Measurements from ENCODE around the gene TMEM270. TPM values are rescaled to one million over a fixed set of nuclear protein-coding genes. Genes with fewer than 3 reads are reported as not detected.

TMEM270 gene
- total and polyA plus RNA-seq, 3 donors from 2014 or later: 37.3 to 113 (median 70.1) TPM

DNA sequence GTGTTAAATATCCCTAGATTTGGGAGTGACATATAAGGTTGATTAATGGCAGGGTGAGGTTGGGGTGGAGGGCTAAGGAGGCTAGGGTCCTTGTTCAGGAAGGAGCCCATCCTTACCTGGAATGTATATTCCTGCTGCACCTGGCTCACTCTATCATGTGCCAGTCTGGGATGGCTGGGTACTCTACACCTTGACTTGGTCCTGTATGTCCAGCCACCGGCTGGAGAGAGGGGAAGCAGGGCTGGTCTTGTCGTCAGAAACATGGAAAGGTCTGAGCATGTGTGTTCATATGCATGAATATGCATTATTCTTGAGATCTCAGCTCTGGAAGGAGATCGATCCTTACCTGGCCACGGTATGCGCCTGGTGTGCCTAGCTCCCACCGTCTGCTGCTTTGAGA is 33.2 kb downstream of the TMEM270 start:
- TF ChIP-seq, protein P1, sequence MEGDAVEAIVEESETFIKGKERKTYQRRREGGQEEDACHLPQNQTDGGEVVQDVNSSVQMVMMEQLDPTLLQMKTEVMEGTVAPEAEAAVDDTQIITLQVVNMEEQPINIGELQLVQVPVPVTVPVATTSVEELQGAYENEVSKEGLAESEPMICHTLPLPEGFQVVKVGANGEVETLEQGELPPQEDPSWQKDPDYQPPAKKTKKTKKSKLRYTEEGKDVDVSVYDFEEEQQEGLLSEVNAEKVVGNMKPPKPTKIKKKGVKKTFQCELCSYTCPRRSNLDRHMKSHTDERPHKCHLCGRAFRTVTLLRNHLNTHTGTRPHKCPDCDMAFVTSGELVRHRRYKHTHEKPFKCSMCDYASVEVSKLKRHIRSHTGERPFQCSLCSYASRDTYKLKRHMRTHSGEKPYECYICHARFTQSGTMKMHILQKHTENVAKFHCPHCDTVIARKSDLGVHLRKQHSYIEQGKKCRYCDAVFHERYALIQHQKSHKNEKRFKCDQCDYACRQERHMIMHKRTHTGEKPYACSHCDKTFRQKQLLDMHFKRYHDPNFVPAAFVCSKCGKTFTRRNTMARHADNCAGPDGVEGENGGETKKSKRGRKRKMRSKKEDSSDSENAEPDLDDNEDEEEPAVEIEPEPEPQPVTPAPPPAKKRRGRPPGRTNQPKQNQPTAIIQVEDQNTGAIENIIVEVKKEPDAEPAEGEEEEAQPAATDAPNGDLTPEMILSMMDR (IDR thresholded peaks at IDR 0.05): no peak
- TF ChIP-seq POLR2A (IDR thresholded peaks at IDR 0.05): no peak
- Histone ChIP-seq H3K27me3 (no peaks in the 10 kb centered on the region), H3K4me3 (no peak overlapping the region), H3K36me3 (ENCODE audit: low read depth, missing control alignments) (no peaks in the 10 kb centered on the region), H3K9me3 (no peaks in the 10 kb centered on the region), H3K4me1 (peaks cover 13% of the 10 kb centered on the region), H3K27ac (no peak overlapping the region)
- intact Hi-C loops (cut with DNase I; ENCODE audit: low total_unique reads): loop anchor here (5.0 kb wide), 1 partner anchor 133 kb away; the partner anchor contains the start of gene ELN
- no peak for DNase-seq
- WGBS, 2 donors: 76 to 95% methylated on average over 6 of the region's 6 CpGs

DNA sequence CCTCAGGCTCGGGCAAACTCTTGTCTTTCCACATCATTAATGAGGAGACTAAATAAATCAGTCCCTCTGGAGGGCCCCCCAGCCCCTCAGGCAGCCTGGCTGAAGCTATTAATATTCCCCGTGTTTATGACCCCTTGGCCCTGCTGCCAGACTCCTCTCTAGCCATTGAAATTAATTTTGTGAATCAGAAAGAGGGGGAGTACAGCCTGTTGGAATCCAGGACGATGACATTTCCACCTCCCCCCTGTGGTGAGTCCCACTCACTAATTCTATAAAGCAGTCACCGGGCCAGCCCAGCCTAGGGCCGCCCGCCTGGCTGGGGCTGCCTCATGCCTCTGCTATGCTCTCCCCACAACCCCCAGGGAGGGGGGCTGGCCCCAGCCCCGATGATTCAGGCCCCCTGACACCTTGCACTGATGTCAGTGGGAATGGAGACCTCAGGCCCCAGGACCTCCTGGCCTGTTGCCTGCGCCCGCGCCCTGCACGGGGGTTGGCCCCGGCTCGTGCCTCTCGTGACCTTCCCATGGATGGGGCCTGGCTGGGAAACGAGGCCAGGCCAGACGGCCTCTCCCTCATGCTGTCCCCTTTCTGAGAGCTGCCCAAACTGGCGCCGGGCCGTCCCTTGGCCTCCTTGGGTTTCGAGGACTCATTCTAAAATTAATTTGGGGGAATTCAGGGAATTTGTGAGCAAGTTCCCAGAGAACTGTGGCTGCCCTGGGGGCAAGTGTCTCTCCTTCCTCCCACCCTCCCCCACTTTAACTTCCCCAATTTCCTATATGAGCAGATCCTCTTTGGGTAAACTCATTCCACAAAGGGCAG is 34.0 kb downstream of the TMEM270 start:
- Histone ChIP-seq H3K4me3 (no peak overlapping the region), H3K27ac (no peak overlapping the region), H3K27me3 (no peaks in the 10 kb centered on the region), H3K36me3 (ENCODE audit: low read depth, missing control alignments) (no peaks in the 10 kb centered on the region), H3K4me1 (peaks cover 13% of the 10 kb centered on the region), H3K9me3 (no peaks in the 10 kb centered on the region)
- 75 to 78% methylated on average over 11 to 20 of the region's 20 CpGs for WGBS, 2 donors
- intact Hi-C loops (cut with DNase I; ENCODE audit: low total_unique reads): loop anchor here (5.0 kb wide), 1 partner anchor 132 kb away; the partner anchor contains the start of gene ELN
- no peak for DNase-seq
- no peak for TF ChIP-seq POLR2A (IDR thresholded peaks at IDR 0.05)
- TF ChIP-seq, protein P1 (IDR thresholded peaks at IDR 0.05): no peak

DNA sequence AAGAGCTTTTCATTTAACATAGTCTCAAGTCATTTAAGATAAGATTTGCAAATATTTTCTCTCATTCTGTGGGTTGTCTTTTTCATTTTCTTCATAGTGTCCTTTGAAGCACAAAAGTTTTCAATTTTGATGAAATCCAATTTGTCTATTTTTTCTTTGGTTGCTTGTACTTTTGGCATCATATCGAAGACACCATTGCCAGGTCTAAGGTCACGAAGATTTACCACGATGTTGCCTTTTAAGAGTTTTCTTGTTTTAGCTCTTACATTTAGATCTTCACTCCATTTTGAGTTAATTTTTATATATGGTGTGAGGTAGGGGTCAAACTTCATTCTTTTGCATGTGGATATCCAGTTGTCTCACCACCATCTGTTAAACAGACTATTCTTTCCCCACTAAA is 34.7 kb downstream of the TMEM270 start:
- no peaks in the 10 kb centered on the region for H3K9me3 ChIP-seq
- no peaks in the 10 kb centered on the region for H3K27me3 ChIP-seq
- intact Hi-C loops (cut with DNase I; ENCODE audit: low total_unique reads): no loop called here
- no peak for DNase-seq
- TF ChIP-seq POLR2A (IDR thresholded peaks at IDR 0.05): no peak
- TF ChIP-seq, protein P1 (IDR thresholded peaks at IDR 0.05): no peak
- no peaks in the 10 kb centered on the region for H3K36me3 ChIP-seq (ENCODE audit: low read depth, missing control alignments)
- peaks cover 13% of the 10 kb centered on the region for H3K4me1 ChIP-seq
- H3K4me3 ChIP-seq: no peak overlapping the region
- no peak overlapping the region for H3K27ac ChIP-seq
- 62 to 66% methylated on average over 3 of the region's 3 CpGs for WGBS, 2 donors

DNA sequence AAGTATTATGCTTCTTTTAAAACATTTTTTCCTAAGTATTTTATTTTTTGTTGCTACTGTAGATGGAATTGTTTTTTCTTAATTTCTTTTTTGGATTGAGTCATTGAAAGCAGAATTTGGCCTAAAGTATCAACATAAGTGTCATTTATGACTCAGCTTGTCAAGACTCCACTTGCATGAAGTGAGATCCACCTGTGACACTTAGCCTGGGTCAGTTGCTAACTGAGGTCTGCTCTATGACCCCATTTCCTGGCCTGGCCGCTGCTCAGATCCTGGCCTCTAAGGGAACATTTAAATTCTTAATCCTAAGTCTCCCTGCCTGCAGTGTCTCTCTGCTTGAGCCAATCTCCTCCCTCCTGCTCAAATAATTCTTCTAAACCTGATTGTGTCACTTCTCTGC is 35.5 kb downstream of the TMEM270 start:
- Histone ChIP-seq H3K36me3 (ENCODE audit: low read depth, missing control alignments) (no peaks in the 10 kb centered on the region), H3K4me1 (peaks cover 13% of the 10 kb centered on the region), H3K9me3 (no peaks in the 10 kb centered on the region), H3K27ac (no peak overlapping the region), H3K4me3 (no peak overlapping the region), H3K27me3 (no peaks in the 10 kb centered on the region)
- intact Hi-C loops (cut with DNase I; ENCODE audit: low total_unique reads): no loop called here
- no peak for DNase-seq
- 36 to 53% methylated on average over 1 of the region's 1 CpG for WGBS, 2 donors
- no peak for TF ChIP-seq POLR2A (IDR thresholded peaks at IDR 0.05)
- TF ChIP-seq, protein P1 (IDR thresholded peaks at IDR 0.05): no peak
